Liver (tissue), 9 donors: ENCODE data around the gene ADORA3. TPM values are rescaled to one million over a fixed set of nuclear protein-coding genes. Genes with fewer than 3 reads are reported as not detected.

ENCODE experiments used
- DNase-seq: peaks from one replicate; pipeline ENCODE4 v3.0.0-alpha.2; 2017; ENCODE audit warnings: low spot score
- H3K27ac ChIP-seq, 2 donors: one replicate each; pipeline ENCODE4 v1.7.0; 2013; ENCODE audit warnings: inconsistent platforms in 2 of 2, low read length in 2 of 2, control low read depth in 1 of 2, low read depth in 1 of 2, mild to moderate bottlenecking in 1 of 2
- H3K27me3 ChIP-seq, 4 donors: one replicate each; pipeline versions ENCODE4 v1.6.1 to v1.7.0; 2013; ENCODE audit warnings: low read length in 3 of 4, inconsistent platforms in 1 of 4, mild to moderate bottlenecking in 1 of 4, moderate library complexity in 1 of 4; ENCODE audit not compliant: control insufficient read depth in 4 of 4, insufficient read depth in 4 of 4
- H3K36me3 ChIP-seq, 4 donors: one replicate each; pipeline versions ENCODE4 v1.6.1 to v1.7.0; 2013; ENCODE audit warnings: low read length in 3 of 4, mild to moderate bottlenecking in 3 of 4, low read depth in 1 of 4, moderate library complexity in 1 of 4; ENCODE audit not compliant: control insufficient read depth in 4 of 4, insufficient read depth in 3 of 4
- H3K4me1 ChIP-seq, 4 donors: one replicate each; pipeline versions ENCODE4 v1.6.1 to v1.7.0; 2013; ENCODE audit warnings: low read length in 3 of 4, mild to moderate bottlenecking in 3 of 4, moderate library complexity in 1 of 4; ENCODE audit not compliant: control insufficient read depth in 4 of 4, insufficient read depth in 4 of 4
- H3K4me3 ChIP-seq, 3 donors: one replicate each; pipeline versions ENCODE4 v1.6.1 to v1.7.0; 2013; ENCODE audit warnings: low read length in 3 of 3, control low read depth in 1 of 3, low read depth in 1 of 3, mild to moderate bottlenecking in 1 of 3
- H3K9ac ChIP-seq, 2 donors: one replicate each; pipeline ENCODE4 v1.7.0; 2013; ENCODE audit warnings: low read length in 2 of 2, mild to moderate bottlenecking in 2 of 2, moderate library complexity in 2 of 2, control low read depth in 1 of 2, low read depth in 1 of 2
- H3K9me3 ChIP-seq, 4 donors: one replicate each; pipeline versions ENCODE4 v1.6.1 to v1.7.0; 2013; ENCODE audit warnings: low read length in 3 of 4; ENCODE audit not compliant: control insufficient read depth in 4 of 4
- ATF3 ChIP-seq: IDR thresholded peaks from 2 replicates; pipeline ENCODE4 v1.6.1; 2016; ENCODE audit warnings: antibody characterized with exemption
- CTCF ChIP-seq: fragments of 150-350 bp; IDR thresholded peaks from 2 replicates; pipeline ENCODE4 v1.5.1; 2017; ENCODE audit warnings: improper control_type of control experiment, low read depth, low read length; ENCODE audit not compliant: missing input control
- EGR1 ChIP-seq, 2 donors: IDR thresholded peaks; 2 replicates each; pipeline ENCODE4 v1.6.1; 2016 to 2018; ENCODE audit warnings: antibody characterized with exemption in 2 of 2, low read depth in 2 of 2
- FOXA1 ChIP-seq: IDR thresholded peaks from 2 replicates; pipeline ENCODE4 v1.6.1; 2016; ENCODE audit warnings: antibody characterized with exemption
- FOXA2 ChIP-seq: IDR thresholded peaks from 2 replicates; pipeline ENCODE4 v1.6.1; 2016; ENCODE audit warnings: antibody characterized with exemption
- GABPA ChIP-seq, 2 donors: IDR thresholded peaks in 1 of 2; conservative IDR thresholded peaks in 1 of 2; 2 replicates each; pipeline ENCODE4 v1.6.1; 2016; ENCODE audit warnings: antibody characterized with exemption in 2 of 2, mild to moderate bottlenecking in 1 of 2, moderate library complexity in 1 of 2
- HNF4A ChIP-seq, 2 donors: conservative IDR thresholded peaks; 2 replicates each; pipeline ENCODE4 v1.6.1; 2016; ENCODE audit warnings: antibody characterized with exemption in 2 of 2, mild to moderate bottlenecking in 2 of 2
- HNF4G ChIP-seq: IDR thresholded peaks from 2 replicates; pipeline ENCODE4 v1.6.1; 2016; ENCODE audit warnings: antibody characterized with exemption
- JUND ChIP-seq, 2 donors: IDR thresholded peaks; 2 replicates each; pipeline ENCODE4 v1.6.1; 2016; ENCODE audit warnings: antibody characterized with exemption in 2 of 2
- MAX ChIP-seq: IDR thresholded peaks from 2 replicates; pipeline ENCODE4 v1.6.1; 2016; ENCODE audit warnings: antibody characterized with exemption
- NR2F2 ChIP-seq: IDR thresholded peaks from 2 replicates; pipeline ENCODE4 v1.6.1; 2016; ENCODE audit warnings: antibody characterized with exemption
- RAD21 ChIP-seq, 2 donors: IDR thresholded peaks; 2 replicates each; pipeline ENCODE4 v1.6.1; 2016; ENCODE audit warnings: antibody characterized with exemption in 2 of 2, mild to moderate bottlenecking in 2 of 2
- REST ChIP-seq: IDR thresholded peaks from 2 replicates; pipeline ENCODE4 v1.6.1; 2016; ENCODE audit warnings: antibody characterized with exemption, mild to moderate bottlenecking
- SP1 ChIP-seq: IDR thresholded peaks from 2 replicates; pipeline ENCODE4 v1.6.1; 2018; ENCODE audit warnings: antibody characterized with exemption, mild to moderate bottlenecking
- TAF1 ChIP-seq: conservative IDR thresholded peaks from 2 replicates; pipeline ENCODE4 v1.6.1; 2016; ENCODE audit warnings: antibody characterized with exemption, mild to moderate bottlenecking
- YY1 ChIP-seq: IDR thresholded peaks from 2 replicates; pipeline ENCODE4 v1.6.1; 2016; ENCODE audit warnings: antibody characterized with exemption, mild to moderate bottlenecking
- ZBTB33 ChIP-seq: IDR thresholded peaks from 2 replicates; pipeline ENCODE4 v1.6.1; 2016; ENCODE audit warnings: antibody characterized with exemption
- WGBS: extraction: QIAGEN DNeasy Blood & Tissue Kit; methylation state at CpG from one replicate; pipeline ENCODE4 v1.1.7; 2013; 5-methylcytosine and 5-hydroxymethylcytosine counted together
- polyA plus RNA-seq, 2 donors: library from polyadenylated mRNA; stranded (reverse) in 1 of 2; unstranded in 1 of 2; fragments of 200-250 nt in 1 of 2; fragments of >200 nt in 1 of 2; fragmentation: Nextera tagmentation in 1 of 2; extraction: Ambion mirVana in 1 of 2; gene quantifications; one replicate each; pipeline versions ENCODE4 v1.2.1 to v1.2.3, GENCODE V29; 2013 to 2015
- total RNA-seq, 2 donors: library from RNA; depleted of rRNA; stranded (reverse); fragments of >200 nt; gene quantifications; one replicate each; pipeline ENCODE4 v1.2.3, GENCODE V29; 2014
- donor health status: healthy.
- donor health status: healthy.
- donor health status: healthy.
- donor health status: healthy.
- donor health status: healthy.

ADORA3 gene
- total and polyA plus RNA-seq, 4 donors = 0.97 to 5.6 (median 3.2) TPM

- Histone ChIP-seq H3K9me3 (no peaks in the 10 kb centered on the region), H3K4me1 (no peaks in the 10 kb centered on the region), H3K27ac (no peak overlapping the region), H3K4me3 (no peak overlapping the region), H3K9ac (no peak overlapping the region), H3K27me3 (no peaks in the 10 kb centered on the region), H3K36me3 (no peaks in the 10 kb centered on the region)
- TF ChIP-seq SP1 (no peak), ZBTB33 (no peak), REST (no peak), JUND (IDR thresholded peaks at IDR 0.05) (no peak), FOXA2 (no peak), EGR1 (IDR thresholded peaks at IDR 0.05; ENCODE audit: low read depth in 2 of 2) (no peak), YY1 (no peak)
- WGBS = 86% methylated on average over 4 of the region's 4 CpGs
- DNase-seq = no peak
Measured at GRCh38 chr1:111496398-111496797, 7.0 kb downstream of the ADORA3 start.

GRCh38 chr1:111491070-111491469, 12.4 kb downstream of the ADORA3 start:
- H3K9me3 ChIP-seq = no peaks in the 10 kb centered on the region
- H3K4me1 ChIP-seq = no peaks in the 10 kb centered on the region
- no peak for TF ChIP-seq MAX
- TF ChIP-seq JUND (IDR thresholded peaks at IDR 0.05) = no peak
- no peak for TF ChIP-seq TAF1
- no peak for TF ChIP-seq GABPA (IDR thresholded peaks at IDR 0.05 in 1 of 2, conservative IDR thresholded peaks at IDR 0.05 in 1 of 2)
- TF ChIP-seq FOXA2 = no peak
- TF ChIP-seq REST = no peak
- TF ChIP-seq ATF3 = no peak
- TF ChIP-seq ZBTB33 = no peak
- TF ChIP-seq EGR1 (IDR thresholded peaks at IDR 0.05; ENCODE audit: low read depth in 2 of 2) = no peak
- TF ChIP-seq RAD21 (IDR thresholded peaks at IDR 0.05) = no peak
- no peak for TF ChIP-seq CTCF
- no peak for TF ChIP-seq HNF4A (conservative IDR thresholded peaks at IDR 0.05)
- no peak for TF ChIP-seq HNF4G
- no peak for TF ChIP-seq SP1
- TF ChIP-seq NR2F2 = no peak
- TF ChIP-seq FOXA1 = no peak
- DNase-seq = no peak
- no peak overlapping the region for H3K9ac ChIP-seq
- 93% methylated on average over 7 of the region's 7 CpGs for WGBS
- no peak overlapping the region for H3K27ac ChIP-seq
- H3K4me3 ChIP-seq = no peak overlapping the region
- no peaks in the 10 kb centered on the region for H3K27me3 ChIP-seq
- no peaks in the 10 kb centered on the region for H3K36me3 ChIP-seq
